Astrocyte of the spinal cord (primary cell): Measurements from ENCODE around the gene NHLH1.

Experiments used
- DNase-seq: peaks from one replicate; pipeline ENCODE4 v3.0.0; 2011; ENCODE audit warnings: low read depth, low spot score
- H3K4me3 ChIP-seq: 2 replicates; pipeline ENCODE4 v1.5.1; 2011; ENCODE audit warnings: low read depth, mild to moderate bottlenecking, low read length, moderate library complexity
- CTCF ChIP-seq: IDR thresholded peaks from 2 replicates; pipeline ENCODE4 v1.5.1; 2012; ENCODE audit warnings: low read depth, mild to moderate bottlenecking, low read length, inconsistent platforms
- in situ Hi-C: cut with HindIII; loops from 2 replicates; pipeline ENCODE4 v1.10.0; 2017; ENCODE audit warnings: low sequenced_read_pairs

The NHLH1 gene

GRCh38 chr1:160367934-160368923 lies 1.4 kb downstream of the NHLH1 start:
- in situ Hi-C loops: no loop called here
- no peak for TF ChIP-seq CTCF
- H3K4me3 ChIP-seq: no peak overlapping the region
- no peak for DNase-seq

GRCh38 chr1:160369087-160369486 lies 2.2 kb downstream of the NHLH1 start:
- no peak overlapping the region for H3K4me3 ChIP-seq
- in situ Hi-C loops: no loop called here
- DNase-seq: no peak
- no peak for TF ChIP-seq CTCF

- no peak overlapping the region for H3K4me3 ChIP-seq
- no peak for DNase-seq
- in situ Hi-C loops: no loop called here
- no peak for TF ChIP-seq CTCF
These were observed 3.9 kb downstream of the NHLH1 start for GRCh38 chr1:160370561-160371345.

- in situ Hi-C loops: no loop called here
- no peak for DNase-seq
These were observed 4.4 kb downstream of the NHLH1 start for GRCh38 chr1:160371346-160371631.

GRCh38 chr1:160371756-160372155 lies 4.9 kb downstream of the NHLH1 start:
- in situ Hi-C loops: no loop called here
- no peak for TF ChIP-seq CTCF
- DNase-seq: no peak

More at GRCh38 chr1:160371346-160371631, 4.4 kb downstream of the NHLH1 start:
- no peak for TF ChIP-seq CTCF
- H3K4me3 ChIP-seq: no peak overlapping the region

GRCh38 chr1:160373696-160374095 lies 6.8 kb downstream of the NHLH1 start:
- in situ Hi-C loops: no loop called here
- no peak for DNase-seq
- no peak for TF ChIP-seq CTCF
- H3K4me3 ChIP-seq: no peak overlapping the region

More at GRCh38 chr1:160371756-160372155, 4.9 kb downstream of the NHLH1 start:
- H3K4me3 ChIP-seq: no peak overlapping the region
